Measurements from ENCODE around the gene FGD2. TPM values are rescaled to one million over a fixed set of nuclear protein-coding genes. Genes with fewer than 3 reads are reported as not detected.
A peak's percentile ranks its signal among the peaks of the same experiment; 100 is the strongest.

The FGD2 gene
- total and polyA plus RNA-seq, 2 donors (not counting 1 experiment from before 2014, with no cell fraction given) = 352 to 682 TPM

DNA sequence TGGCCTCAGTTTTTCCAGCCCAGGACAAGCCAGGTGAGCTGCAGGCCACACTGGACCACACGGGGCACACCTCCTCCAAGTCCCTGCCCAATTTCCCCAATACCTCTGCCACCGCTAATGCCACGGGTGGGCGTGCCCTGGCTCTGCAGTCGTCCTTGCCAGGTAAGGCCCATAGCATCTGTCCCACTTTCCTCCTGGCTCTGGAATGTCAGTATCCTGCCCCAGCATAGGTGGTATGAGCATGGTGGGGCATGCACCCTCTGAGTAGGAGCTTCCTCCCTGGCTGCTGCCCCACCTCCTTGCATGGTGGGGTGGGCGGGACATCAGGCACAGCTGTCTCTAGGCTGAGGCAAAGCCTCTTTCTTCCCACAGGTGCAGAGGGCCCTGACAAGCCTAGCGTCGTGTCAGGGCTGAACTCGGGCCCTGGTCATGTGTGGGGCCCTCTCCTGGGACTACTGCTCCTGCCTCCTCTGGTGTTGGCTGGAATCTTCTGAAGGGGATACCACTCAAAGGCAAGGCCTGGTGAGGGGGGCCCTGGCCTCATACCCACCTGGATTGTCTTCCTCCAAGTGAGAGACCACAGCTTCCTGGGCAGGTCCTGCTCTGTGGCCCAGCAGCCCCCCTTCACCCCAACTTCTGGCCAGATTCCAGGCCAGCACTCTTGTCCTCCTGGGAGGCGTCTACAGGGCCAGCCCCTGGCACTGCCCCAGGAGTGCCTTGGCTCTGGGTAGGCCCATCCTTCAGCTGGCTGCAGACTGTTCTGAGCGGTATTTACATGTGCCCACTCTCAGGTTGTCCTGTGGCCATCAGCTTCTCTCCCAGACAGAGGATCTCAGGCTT lies 41.8 kb upstream of the FGD2 start:
- WGBS (ENCODE audit: insufficient coverage) = 47% methylated on average over 10 of the region's 11 CpGs
- H3K79me2 ChIP-seq (ENCODE audit: control insufficient read depth, insufficient read depth, low read length) = no peaks in the 10 kb centered on the region
- H2AFZ ChIP-seq (ENCODE audit: insufficient read depth, low read depth, low read length, poor library complexity, severe bottlenecking) = peak overlapping the region; percentile 64
- peaks cover 22 to 30% of the 10 kb centered on the region in 2 donors for H3K4me1 ChIP-seq (ENCODE audit: control insufficient read depth in 2 of 2, insufficient read depth in 2 of 2, low read length in 2 of 2)
- Mint-ChIP-seq H3K4me3 (peak overlapping the region; percentile 75), H3K27ac (peak overlapping the region; percentile 92), H3K4me1 (peaks cover 35% of the 10 kb centered on the region), H3K27me3 (no peaks in the 10 kb centered on the region), H3K9me3 (ENCODE audit: insufficient read depth) (no peaks in the 10 kb centered on the region)
- peak overlapping the region; percentile 67 for H3K4me2 ChIP-seq (replicated peaks; ENCODE audit: low read depth, low read length, poor library complexity, severe bottlenecking)
- H4K20me1 ChIP-seq (ENCODE audit: control insufficient read depth, insufficient read depth, low read length, poor library complexity, severe bottlenecking) = no peaks in the 10 kb centered on the region
- no peak overlapping the region for H3K9ac ChIP-seq (ENCODE audit: low read length)
- ChIA-PET POLR2A (interaction anchor here (0.7 to 1.3 kb wide), 3 partner anchors 41 to 206 kb away, joined by 3 to 5 read pairs (median 4); partner anchors contain the start of gene PIM1), CTCF (interaction anchor here (0.9 to 2.4 kb wide), 6 partner anchors 9 to 208 kb away, joined by 3 to 14 read pairs (median 5); partner anchors contain the start of genes C6orf89 and PI16)
- no peaks in the 10 kb centered on the region for H3K9me3 ChIP-seq (ENCODE audit: control extremely low read depth in 1 of 3, control insufficient read depth in 2 of 3, insufficient read depth in 1 of 3, low read length in 2 of 3)
- intact Hi-C loops (cut with micrococcal nuclease) = loop anchor here (1.0 to 2.0 kb wide), 2 partner anchors 43 to 78 kb away; partner anchors contain the start of gene C6orf89
- peak overlapping the region in 3 of 5 experiments; percentile 18 to 23 (median 19) for H3K4me3 ChIP-seq (ENCODE audit: control extremely low read depth in 1 of 5, extremely low read depth in 1 of 5, insufficient read depth in 1 of 5, low read depth in 2 of 5, low read length in 4 of 5)
- H3K27ac ChIP-seq (ENCODE audit: low read length in 2 of 2) = peak overlapping the region; percentile 58 to 61
- DNase-seq (peak; percentile 74), ATAC-seq (ENCODE audit: low read depth) (peak; percentile 68)
- TF ChIP-seq, protein P1, sequence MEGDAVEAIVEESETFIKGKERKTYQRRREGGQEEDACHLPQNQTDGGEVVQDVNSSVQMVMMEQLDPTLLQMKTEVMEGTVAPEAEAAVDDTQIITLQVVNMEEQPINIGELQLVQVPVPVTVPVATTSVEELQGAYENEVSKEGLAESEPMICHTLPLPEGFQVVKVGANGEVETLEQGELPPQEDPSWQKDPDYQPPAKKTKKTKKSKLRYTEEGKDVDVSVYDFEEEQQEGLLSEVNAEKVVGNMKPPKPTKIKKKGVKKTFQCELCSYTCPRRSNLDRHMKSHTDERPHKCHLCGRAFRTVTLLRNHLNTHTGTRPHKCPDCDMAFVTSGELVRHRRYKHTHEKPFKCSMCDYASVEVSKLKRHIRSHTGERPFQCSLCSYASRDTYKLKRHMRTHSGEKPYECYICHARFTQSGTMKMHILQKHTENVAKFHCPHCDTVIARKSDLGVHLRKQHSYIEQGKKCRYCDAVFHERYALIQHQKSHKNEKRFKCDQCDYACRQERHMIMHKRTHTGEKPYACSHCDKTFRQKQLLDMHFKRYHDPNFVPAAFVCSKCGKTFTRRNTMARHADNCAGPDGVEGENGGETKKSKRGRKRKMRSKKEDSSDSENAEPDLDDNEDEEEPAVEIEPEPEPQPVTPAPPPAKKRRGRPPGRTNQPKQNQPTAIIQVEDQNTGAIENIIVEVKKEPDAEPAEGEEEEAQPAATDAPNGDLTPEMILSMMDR (IDR thresholded peaks at IDR 0.05) = no peak
- no peak for TF ChIP-seq EZH2 (IDR thresholded peaks at IDR 0.05; ENCODE audit: borderline replicate concordance, insufficient read depth, low read depth, low read length, poor library complexity, severe bottlenecking)
- peaks cover 0 to 18% of the 10 kb centered on the region in 2 experiments for H3K36me3 ChIP-seq (replicated peaks in 1 of 2; ENCODE audit: control extremely low read depth in 1 of 2, control insufficient read depth in 1 of 2, extremely low read depth in 1 of 2, insufficient read depth in 2 of 2, low read length in 1 of 2)
- no peaks in the 10 kb centered on the region for H3K27me3 ChIP-seq (replicated peaks in 1 of 4; ENCODE audit: control extremely low read depth in 1 of 4, control insufficient read depth in 3 of 4, insufficient read depth in 4 of 4, low read length in 3 of 4)
